Mononuclear cell (primary cell): ENCODE measurements around the gene GNPAT. TPM values are rescaled to one million over a fixed set of nuclear protein-coding genes. Genes with fewer than 3 reads are reported as not detected.

Experiments used
- H3K27me3 ChIP-seq: 2 replicates; pipeline ENCODE4 v1.6.0; 2011; ENCODE audit warnings: low read length, control low read depth; ENCODE audit not compliant: insufficient read depth
- H3K4me1 ChIP-seq: 2 replicates; pipeline ENCODE4 v1.5.1; 2011; ENCODE audit warnings: mild to moderate bottlenecking, low read length, control low read depth; ENCODE audit not compliant: insufficient read depth
- H3K4me3 ChIP-seq: 2 replicates; pipeline ENCODE4 v1.5.1; 2011; ENCODE audit warnings: mild to moderate bottlenecking, low read length, moderate library complexity
- H3K9me3 ChIP-seq: 2 replicates; pipeline ENCODE4 v1.5.1; 2011; ENCODE audit warnings: low read depth, mild to moderate bottlenecking, control low read depth, low read length
- total RNA-seq: library from RNA; depleted of rRNA; stranded (reverse); fragments of >200 nt; gene quantifications from one replicate; pipeline ENCODE4 v1.2.3, GENCODE V29; 2012

The GNPAT gene
- total RNA-seq, 1 donor: 17.8 TPM

GRCh38 chr1:231312432-231312788 lies 71.4 kb downstream of the GNPAT start:
- Histone ChIP-seq H3K27me3 (no peaks in the 10 kb centered on the region), H3K9me3 (no peaks in the 10 kb centered on the region)

GRCh38 chr1:231313661-231314060 lies 72.6 kb downstream of the GNPAT start:
- H3K4me1 ChIP-seq: no peaks in the 10 kb centered on the region
- H3K4me3 ChIP-seq: no peak overlapping the region
- no peaks in the 10 kb centered on the region for H3K9me3 ChIP-seq
- H3K27me3 ChIP-seq: no peaks in the 10 kb centered on the region

More at GRCh38 chr1:231312432-231312788, 71.4 kb downstream of the GNPAT start:
- no peak overlapping the region for H3K4me3 ChIP-seq
- no peaks in the 10 kb centered on the region for H3K4me1 ChIP-seq

DNA sequence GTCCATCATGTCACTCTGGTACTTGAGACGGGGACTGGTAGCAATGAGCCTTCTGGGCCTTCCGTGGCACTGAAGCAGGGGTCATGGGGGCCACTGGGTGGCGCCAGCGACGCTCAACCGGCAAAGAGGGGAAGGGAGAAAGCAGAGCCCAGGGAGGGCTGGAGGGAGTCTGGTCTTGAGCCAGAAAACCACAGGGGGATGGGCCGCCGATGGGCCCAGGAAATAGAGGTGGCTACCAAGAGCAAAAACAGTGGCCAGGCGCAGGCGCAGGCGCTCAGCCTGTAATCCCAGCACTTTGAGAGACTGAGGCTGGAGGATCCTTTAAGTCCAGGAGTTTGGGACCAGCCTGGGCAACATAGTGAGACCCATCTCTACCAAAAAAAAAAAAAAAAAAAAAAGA lies 74.9 kb downstream of the GNPAT start:
- Histone ChIP-seq H3K4me3 (no peak overlapping the region), H3K4me1 (no peaks in the 10 kb centered on the region), H3K27me3 (no peaks in the 10 kb centered on the region), H3K9me3 (no peaks in the 10 kb centered on the region)

DNA sequence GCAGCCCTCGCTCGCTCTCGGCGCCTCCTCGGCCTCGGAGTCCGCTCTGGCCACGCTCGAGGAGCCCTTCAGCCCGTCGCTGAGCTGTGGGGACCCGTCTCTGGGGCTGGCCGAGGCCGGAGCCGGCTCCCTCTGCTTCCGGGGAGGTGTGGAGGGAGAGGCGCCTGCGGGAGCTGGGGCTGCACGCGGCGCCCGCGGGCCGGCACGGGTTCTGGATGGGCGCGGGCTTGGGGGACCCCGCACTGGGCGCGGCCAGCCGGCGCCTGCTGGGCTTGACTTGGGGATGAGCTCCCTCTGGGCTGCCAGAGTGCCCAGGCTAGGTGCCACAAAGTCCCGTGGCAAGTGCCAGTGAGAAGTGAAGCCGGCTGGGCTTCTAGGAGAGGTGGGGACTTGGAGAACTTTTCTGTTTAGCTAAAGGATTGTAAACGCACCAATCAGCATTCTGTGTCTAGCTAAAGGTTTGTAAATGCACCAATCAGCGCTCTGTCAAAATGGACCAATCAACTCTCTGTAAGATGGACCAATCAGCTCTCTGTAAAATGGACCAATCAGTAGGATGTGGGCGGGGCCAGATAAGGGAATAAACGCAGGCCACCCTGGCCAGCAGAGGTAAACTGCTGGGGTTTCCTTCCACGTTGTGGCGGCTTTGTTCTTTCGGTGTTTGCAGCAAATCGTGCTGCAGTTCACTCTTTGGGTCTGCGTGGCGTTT lies 76.4 kb downstream of the GNPAT start:
- no peaks in the 10 kb centered on the region for H3K27me3 ChIP-seq
- H3K4me1 ChIP-seq: no peaks in the 10 kb centered on the region
- no peaks in the 10 kb centered on the region for H3K9me3 ChIP-seq

GRCh38 chr1:231318015-231318355 lies 77.0 kb downstream of the GNPAT start:
- Histone ChIP-seq H3K4me3 (no peak overlapping the region), H3K27me3 (no peaks in the 10 kb centered on the region), H3K4me1 (no peaks in the 10 kb centered on the region), H3K9me3 (no peaks in the 10 kb centered on the region)

More for the DNA sequence above, 76.4 kb downstream of the GNPAT start:
- H3K4me3 ChIP-seq: no peak overlapping the region

GRCh38 chr1:231318568-231318967 lies 77.6 kb downstream of the GNPAT start:
- Histone ChIP-seq H3K4me1 (no peaks in the 10 kb centered on the region), H3K27me3 (no peaks in the 10 kb centered on the region)

GRCh38 chr1:231319080-231319479 lies 78.1 kb downstream of the GNPAT start:
- Histone ChIP-seq H3K27me3 (no peaks in the 10 kb centered on the region), H3K4me3 (no peak overlapping the region), H3K4me1 (no peaks in the 10 kb centered on the region), H3K9me3 (no peaks in the 10 kb centered on the region)

More at GRCh38 chr1:231318568-231318967, 77.6 kb downstream of the GNPAT start:
- Histone ChIP-seq H3K4me3 (no peak overlapping the region), H3K9me3 (no peaks in the 10 kb centered on the region)

- no peaks in the 10 kb centered on the region for H3K27me3 ChIP-seq
- no peak overlapping the region for H3K4me3 ChIP-seq
- H3K9me3 ChIP-seq: no peaks in the 10 kb centered on the region
- no peaks in the 10 kb centered on the region for H3K4me1 ChIP-seq
Measured at GRCh38 chr1:231322880-231323530, 82.0 kb downstream of the GNPAT start.

GRCh38 chr1:231324660-231325059 lies 83.6 kb downstream of the GNPAT start:
- H3K4me1 ChIP-seq: no peaks in the 10 kb centered on the region
- H3K9me3 ChIP-seq: no peaks in the 10 kb centered on the region
- no peaks in the 10 kb centered on the region for H3K27me3 ChIP-seq
- no peak overlapping the region for H3K4me3 ChIP-seq

DNA sequence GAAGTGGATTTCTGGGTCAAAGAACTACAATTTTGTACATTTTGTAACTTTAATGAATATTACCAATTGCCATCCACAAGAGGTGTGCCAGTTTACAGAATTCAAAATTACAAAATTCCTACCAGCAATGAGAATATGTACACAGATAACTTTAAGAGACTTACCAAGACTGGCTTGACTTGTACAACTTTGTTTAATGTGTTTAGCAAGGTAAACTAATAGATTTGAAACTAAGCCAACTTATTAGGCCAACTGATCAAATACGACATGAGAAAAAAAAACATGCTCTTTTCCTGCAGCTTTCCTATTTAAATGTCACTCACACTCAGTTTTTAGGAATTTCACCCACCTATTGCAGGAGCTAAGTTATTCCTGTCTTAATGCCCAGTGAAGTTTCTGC lies 85.2 kb downstream of the GNPAT start:
- H3K27me3 ChIP-seq: no peaks in the 10 kb centered on the region
- no peaks in the 10 kb centered on the region for H3K9me3 ChIP-seq
- no peak overlapping the region for H3K4me3 ChIP-seq
- no peaks in the 10 kb centered on the region for H3K4me1 ChIP-seq

Other genes starting within 250 kb of the GNPAT start
- gene FAM89A, start 201.0 kb upstream of the GNPAT start, total RNA-seq: 1.4 TPM
- gene TRIM67, start 79.2 kb upstream of the GNPAT start, total RNA-seq: under 0.01 TPM
- 49.6 TPM for gene EXOC8, start 96.6 kb downstream of the GNPAT start, total RNA-seq
- 31.8 TPM for gene SPRTN, start 97.1 kb downstream of the GNPAT start, total RNA-seq
- 19.0 TPM for gene EGLN1, start 181.1 kb downstream of the GNPAT start, total RNA-seq